ENCODE results near the gene ENOX1.

Gene ENOX1

GRCh38 chr13:43815204-43815603, 28.4 kb upstream of the ENOX1 start:
- no peak overlapping the region for H3K4me3 ChIP-seq (ENCODE audit: low read depth, low read length)
- no peak for DNase-seq (ENCODE audit: low read depth)
- TF ChIP-seq CTCF (IDR thresholded peaks at IDR 0.05; ENCODE audit: low read depth, low read length, missing control alignments) = no peak

GRCh38 chr13:43808676-43809075, 21.9 kb upstream of the ENOX1 start:
- no peak for TF ChIP-seq CTCF (IDR thresholded peaks at IDR 0.05; ENCODE audit: low read depth, low read length, missing control alignments)
- DNase-seq (ENCODE audit: low read depth) = no peak
- no peak overlapping the region for H3K4me3 ChIP-seq (ENCODE audit: low read depth, low read length)

GRCh38 chr13:43805681-43806128, 18.9 kb upstream of the ENOX1 start:
- no peak overlapping the region for H3K4me3 ChIP-seq (ENCODE audit: low read depth, low read length)
- DNase-seq (ENCODE audit: low read depth) = no peak
- no peak for TF ChIP-seq CTCF (IDR thresholded peaks at IDR 0.05; ENCODE audit: low read depth, low read length, missing control alignments)

- H3K4me3 ChIP-seq (ENCODE audit: low read depth, low read length) = no peak overlapping the region
- no peak for DNase-seq (ENCODE audit: low read depth)
- TF ChIP-seq CTCF (IDR thresholded peaks at IDR 0.05; ENCODE audit: low read depth, low read length, missing control alignments) = no peak
Observed at GRCh38 chr13:43805071-43805468, 18.3 kb upstream of the ENOX1 start.

GRCh38 chr13:43804461-43805070, 17.8 kb upstream of the ENOX1 start:
- peak; percentile 21 for DNase-seq (ENCODE audit: low read depth)
- TF ChIP-seq CTCF (IDR thresholded peaks at IDR 0.05; ENCODE audit: low read depth, low read length, missing control alignments) = peak; percentile 29
- no peak overlapping the region for H3K4me3 ChIP-seq (ENCODE audit: low read depth, low read length)

- TF ChIP-seq CTCF (IDR thresholded peaks at IDR 0.05; ENCODE audit: low read depth, low read length, missing control alignments) = no peak
- no peak for DNase-seq (ENCODE audit: low read depth)
- H3K4me3 ChIP-seq (ENCODE audit: low read depth, low read length) = no peak overlapping the region
Observed at GRCh38 chr13:43802511-43802910, 15.7 kb upstream of the ENOX1 start.

GRCh38 chr13:43800828-43801227, 14.1 kb upstream of the ENOX1 start:
- no peak for TF ChIP-seq CTCF (IDR thresholded peaks at IDR 0.05; ENCODE audit: low read depth, low read length, missing control alignments)
- H3K4me3 ChIP-seq (ENCODE audit: low read depth, low read length) = no peak overlapping the region
- no peak for DNase-seq (ENCODE audit: low read depth)

Measured in GM12864 (cell line).